NCI-H1930 (cell line): Measurements from ENCODE around the gene NKX6-1.

Source experiments
- DNase-seq, 2 experiments: peaks; one replicate each; lab custom pipeline; 2025; lab: John Stamatoyannopoulos, UW

Gene NKX6-1

GRCh38 chr4:84498935-84499623 is at the start of gene NKX6-1:
TSS of gene NKX6-1 (minus strand) at chr4:84499292. CDS start at chr4:84498228, 1,064 bp downstream.
- peak; percentile 92 to 93 for DNase-seq

GRCh38 chr4:84547211-84547610 is 48.1 kb upstream of the NKX6-1 start:
- no peak for DNase-seq

GRCh38 chr4:84545093-84545492 is 46.0 kb upstream of the NKX6-1 start:
- DNase-seq, result no peak

- no peak for DNase-seq
Measured at GRCh38 chr4:84535901-84536300, 36.8 kb upstream of the NKX6-1 start.

- DNase-seq, result no peak
Measured at GRCh38 chr4:84531689-84532088, 32.6 kb upstream of the NKX6-1 start.

GRCh38 chr4:84530871-84531270 is 31.8 kb upstream of the NKX6-1 start:
- no peak for DNase-seq

GRCh38 chr4:84530454-84530853 is 31.4 kb upstream of the NKX6-1 start:
- DNase-seq, result no peak

- DNase-seq, result peak in 1 of 2 experiments; percentile 14
Measured at GRCh38 chr4:84529169-84529751, 30.2 kb upstream of the NKX6-1 start.

GRCh38 chr4:84527391-84527790 is 28.3 kb upstream of the NKX6-1 start:
- DNase-seq, result no peak

GRCh38 chr4:84515075-84515474 is 16.0 kb upstream of the NKX6-1 start:
- no peak for DNase-seq

GRCh38 chr4:84512277-84512676 is 13.2 kb upstream of the NKX6-1 start:
- no peak for DNase-seq

GRCh38 chr4:84511703-84512102 is 12.6 kb upstream of the NKX6-1 start:
- DNase-seq, result no peak

GRCh38 chr4:84507941-84508340 is 8.8 kb upstream of the NKX6-1 start:
- DNase-seq, result no peak

- DNase-seq, result no peak
Measured at GRCh38 chr4:84504821-84505220, 5.7 kb upstream of the NKX6-1 start.

- peak; percentile 30 to 51 for DNase-seq
Measured at GRCh38 chr4:84503495-84504437, 4.7 kb upstream of the NKX6-1 start.

GRCh38 chr4:84502955-84503373 is 3.9 kb upstream of the NKX6-1 start:
- no peak for DNase-seq

GRCh38 chr4:84502333-84502954 is 3.4 kb upstream of the NKX6-1 start:
- DNase-seq, result no peak

GRCh38 chr4:84501721-84502267 is 2.7 kb upstream of the NKX6-1 start:
- DNase-seq, result no peak

GRCh38 chr4:84501202-84501503 is 2.1 kb upstream of the NKX6-1 start:
- DNase-seq, result no peak

GRCh38 chr4:84500386-84501201 is 1.5 kb upstream of the NKX6-1 start:
- no peak for DNase-seq

- peak in 1 of 2 experiments; percentile 64 for DNase-seq
Measured at GRCh38 chr4:84499624-84499982, 511 bp upstream of the NKX6-1 start.
